Left ventricle myocardium inferior (tissue), 1 donor: Measurements from ENCODE around the gene ABHD14A. TPM values are rescaled to one million over a fixed set of nuclear protein-coding genes. Genes with fewer than 3 reads are reported as not detected.

Experiments used
- DNase-seq: peaks from one replicate; pipeline ENCODE4 v3.0.0-alpha.2; 2020
- H3K27ac ChIP-seq: fragments of 200-600 bp; replicated peaks from 2 replicates; pipeline ENCODE4 v1.8.0; 2021
- H3K27me3 ChIP-seq: fragments of 200-600 bp; 2 replicates; pipeline ENCODE4 v1.8.0; 2021; ENCODE audit warnings: low read depth
- H3K36me3 ChIP-seq: fragments of 200-600 bp; 2 replicates; pipeline ENCODE4 v1.8.0; 2021
- H3K4me1 ChIP-seq: fragments of 200-600 bp; 2 replicates; pipeline ENCODE4 v1.8.0; 2021
- H3K4me3 ChIP-seq: fragments of 200-600 bp; 2 replicates; pipeline ENCODE4 v1.8.0; 2021; ENCODE audit warnings: mild to moderate bottlenecking, moderate library complexity
- H3K9me3 ChIP-seq: fragments of 200-600 bp; replicated peaks from 2 replicates; pipeline ENCODE4 v1.8.0; 2021
- CTCF ChIP-seq: fragments of 200-600 bp; IDR thresholded peaks from 2 replicates; pipeline ENCODE4 v1.8.0; 2021; ENCODE audit warnings: antibody characterized with exemption, mild to moderate bottlenecking, borderline replicate concordance
- intact Hi-C: fragments of 100-400 bp; cut with micrococcal nuclease; formaldehyde crosslinking; loops from one replicate; pipeline ENCODE4 v1.11.0; 2022
- total RNA-seq: library from RNA; stranded (reverse); fragmentation: NEBNext Ultra II Directional; extraction: Animal tissue kit (Norgen Biotek cat#: 25700); gene quantifications from one replicate; pipeline ENCODE4 v1.2.1, GENCODE V29; 2021
- donor health status: DM: no; HTN: yes; CAD: no; lungs with severe emphysema.

Gene ABHD14A
- total RNA-seq, 1 donor from 2014 or later = 25.8 TPM

GRCh38 chr3:51961011-51961410, 13.9 kb upstream of the ABHD14A start:
- no peak for DNase-seq
- H3K36me3 ChIP-seq = peaks cover 39% of the 10 kb centered on the region
- intact Hi-C loops = no loop called here
- TF ChIP-seq CTCF = no peak
- peaks cover 64% of the 10 kb centered on the region for H3K4me1 ChIP-seq
- no peaks in the 10 kb centered on the region for H3K9me3 ChIP-seq
- H3K27me3 ChIP-seq = no peaks in the 10 kb centered on the region
- no peak overlapping the region for H3K4me3 ChIP-seq
- peak overlapping the region; percentile 86 for H3K27ac ChIP-seq

GRCh38 chr3:51961602-51962569, 13.0 kb upstream of the ABHD14A start:
- Histone ChIP-seq H3K4me1 (peaks cover 65% of the 10 kb centered on the region), H3K27ac (peak overlapping the region; percentile 86), H3K27me3 (no peaks in the 10 kb centered on the region), H3K4me3 (no peak overlapping the region), H3K9me3 (no peaks in the 10 kb centered on the region), H3K36me3 (peaks cover 39% of the 10 kb centered on the region)
- intact Hi-C loops = no loop called here
- peak; percentile 63 for DNase-seq
- no peak for TF ChIP-seq CTCF

- Histone ChIP-seq H3K9me3 (no peaks in the 10 kb centered on the region), H3K4me1 (peaks cover 72% of the 10 kb centered on the region), H3K27me3 (no peaks in the 10 kb centered on the region), H3K36me3 (peaks cover 29% of the 10 kb centered on the region), H3K4me3 (no peak overlapping the region), H3K27ac (peak overlapping the region; percentile 86)
- intact Hi-C loops = no loop called here
- no peak for DNase-seq
- no peak for TF ChIP-seq CTCF
These were observed 11.9 kb upstream of the ABHD14A start for GRCh38 chr3:51962854-51963530.

- H3K27me3 ChIP-seq = no peaks in the 10 kb centered on the region
- no peaks in the 10 kb centered on the region for H3K9me3 ChIP-seq
- no peak for DNase-seq
- H3K36me3 ChIP-seq = peaks cover 19% of the 10 kb centered on the region
- peaks cover 81% of the 10 kb centered on the region for H3K4me1 ChIP-seq
- no peak for TF ChIP-seq CTCF
- no peak overlapping the region for H3K4me3 ChIP-seq
- peak overlapping the region; percentile 86 for H3K27ac ChIP-seq
- intact Hi-C loops = no loop called here
These were observed 10.9 kb upstream of the ABHD14A start for GRCh38 chr3:51963951-51964451.

- Histone ChIP-seq H3K27ac (peak overlapping the region; percentile 86), H3K4me3 (no peak overlapping the region), H3K27me3 (no peaks in the 10 kb centered on the region), H3K36me3 (peaks cover 16% of the 10 kb centered on the region), H3K4me1 (peaks cover 85% of the 10 kb centered on the region), H3K9me3 (no peaks in the 10 kb centered on the region)
- no peak for DNase-seq
- no peak for TF ChIP-seq CTCF
- intact Hi-C loops = no loop called here
These were observed 10.3 kb upstream of the ABHD14A start for GRCh38 chr3:51964521-51964920.
